B cell (primary cell): ENCODE results near the gene SLAIN2. TPM values are rescaled to one million over a fixed set of nuclear protein-coding genes. Genes with fewer than 3 reads are reported as not detected.

Source experiments
- ATAC-seq: fragments of 200-7000 bp; cut with Tn5 transposase; one replicate; pipeline ENCODE4 v1.10.0; 2021; ENCODE audit warnings: low read depth, mild to moderate bottlenecking, moderate number of reproducible peaks, moderate library complexity
- CTCF ChIA-PET: fragments of 350-600 bp; sonication (Branson Sonifier 250); formaldehyde crosslinking; loops from one replicate; lab custom pipeline; 2021; ENCODE audit warnings: antibody characterized with exemption, inconsistent platforms; lab: Charles Lee
- POLR2A ChIA-PET: fragments of 350-600 bp; sonication (Branson Sonifier 250); formaldehyde crosslinking; loops from one replicate; lab custom pipeline; 2021; ENCODE audit warnings: antibody characterized with exemption; lab: Charles Lee
- DNase-seq: peaks from one replicate; pipeline ENCODE4 v3.0.0; 2013
- H2AFZ ChIP-seq: 2 replicates; pipeline ENCODE4 v1.6.1; 2012; ENCODE audit warnings: mild to moderate bottlenecking, low read depth, low read length; ENCODE audit not compliant: insufficient read depth, poor library complexity, severe bottlenecking
- H3K27ac ChIP-seq, 2 donors: 1 replicate in 1 of 2; 2 replicates in 1 of 2; pipeline ENCODE4 v1.5.1; 2012 to 2013; ENCODE audit warnings: low read length in 2 of 2, mild to moderate bottlenecking in 2 of 2, moderate library complexity in 1 of 2
- H3K27me3 ChIP-seq, 4 experiments: fragments of 200-600 bp in 1 of 4; sonication (generic) in 1 of 4; replicated peaks in 1 of 4; 1 replicate in 2 of 4; 2 replicates in 2 of 4; pipeline versions ENCODE4 v1.6.1 to v1.7.0; 2013 to 2016; ENCODE audit warnings: low read length in 3 of 4, mild to moderate bottlenecking in 2 of 4, mixed read lengths in 1 of 4, moderate library complexity in 1 of 4; ENCODE audit not compliant: insufficient read depth in 4 of 4, control insufficient read depth in 3 of 4; ENCODE audit errors: control extremely low read depth in 1 of 4
- H3K36me3 ChIP-seq, 2 experiments: replicated peaks in 1 of 2; 1 replicate in 1 of 2; 2 replicates in 1 of 2; pipeline versions ENCODE4 v1.6.1 to v1.7.1; 2013; ENCODE audit warnings: low read length in 1 of 2; ENCODE audit not compliant: insufficient read depth in 2 of 2, control insufficient read depth in 1 of 2; ENCODE audit errors: control extremely low read depth in 1 of 2, extremely low read depth in 1 of 2
- H3K4me1 ChIP-seq, 2 donors: fragments of 200-600 bp in 1 of 2; sonication (generic) in 1 of 2; 1 replicate in 1 of 2; 2 replicates in 1 of 2; pipeline versions ENCODE4 v1.5.1 to v1.6.1; 2013 to 2017; ENCODE audit warnings: low read length in 2 of 2; ENCODE audit not compliant: control insufficient read depth in 2 of 2, insufficient read depth in 2 of 2
- H3K4me2 ChIP-seq: replicated peaks from 2 replicates; pipeline ENCODE3; 2012; ENCODE audit warnings: mild to moderate bottlenecking, low read depth, low read length; ENCODE audit not compliant: poor library complexity, severe bottlenecking
- H3K4me3 ChIP-seq, 5 experiments: fragments of 200-600 bp in 1 of 5; sonication (generic) in 1 of 5; 1 replicate in 3 of 5; 2 replicates in 2 of 5; pipeline versions ENCODE4 v1.5.1 to v1.7.0; 2011 to 2016; ENCODE audit warnings: low read length in 4 of 5, mild to moderate bottlenecking in 4 of 5, low read depth in 2 of 5, control low read depth in 1 of 5, moderate library complexity in 1 of 5; ENCODE audit not compliant: insufficient read depth in 1 of 5; ENCODE audit errors: control extremely low read depth in 1 of 5, extremely low read depth in 1 of 5
- H3K79me2 ChIP-seq: fragments of 200-600 bp; sonication (generic); one replicate; pipeline ENCODE4 v1.6.0; 2016; ENCODE audit warnings: low read length; ENCODE audit not compliant: control insufficient read depth, insufficient read depth
- H3K9ac ChIP-seq: fragments of 200-600 bp; sonication (generic); 2 replicates; pipeline ENCODE4 v1.6.1; 2017; ENCODE audit warnings: mild to moderate bottlenecking, low read length, moderate library complexity
- H3K9me3 ChIP-seq, 3 donors: one replicate each; pipeline versions ENCODE4 v1.6.1 to v1.7.1; 2013; ENCODE audit warnings: low read length in 2 of 3; ENCODE audit not compliant: control insufficient read depth in 2 of 3, insufficient read depth in 1 of 3; ENCODE audit errors: control extremely low read depth in 1 of 3
- H4K20me1 ChIP-seq: 2 replicates; pipeline ENCODE4 v1.6.0; 2012; ENCODE audit warnings: mild to moderate bottlenecking, low read length; ENCODE audit not compliant: insufficient read depth, control insufficient read depth, poor library complexity, severe bottlenecking
- H3K27ac Mint-ChIP-seq: one replicate; pipeline ENCODE4 v1.8.0; 2021; ENCODE audit warnings: mixed read lengths
- H3K27me3 Mint-ChIP-seq: one replicate; pipeline ENCODE4 v1.8.0; 2021; ENCODE audit warnings: mixed read lengths
- H3K4me1 Mint-ChIP-seq: one replicate; pipeline ENCODE4 v1.8.0; 2021; ENCODE audit warnings: mixed read lengths
- H3K4me3 Mint-ChIP-seq: one replicate; pipeline ENCODE4 v1.8.0; 2021; ENCODE audit warnings: mixed read lengths
- H3K9me3 Mint-ChIP-seq: one replicate; pipeline ENCODE4 v1.8.0; 2022; ENCODE audit warnings: mixed read lengths; ENCODE audit not compliant: insufficient read depth
- EZH2 ChIP-seq: IDR thresholded peaks from 2 replicates; pipeline ENCODE4 v1.6.1; 2012; ENCODE audit warnings: borderline replicate concordance, low read depth, mild to moderate bottlenecking, moderate library complexity, low read length; ENCODE audit not compliant: insufficient read depth, poor library complexity, severe bottlenecking
- WGBS: methylation state at CpG from one replicate; pipeline ENCODE4 v1.1.5; 2013; ENCODE audit warnings: missing lambda C conversion rate; ENCODE audit not compliant: insufficient coverage; 5-methylcytosine and 5-hydroxymethylcytosine counted together
- intact Hi-C: fragments of 100-400 bp; cut with micrococcal nuclease; formaldehyde crosslinking; loops from one replicate; pipeline ENCODE4 v1.10.0; 2022
- polyA plus RNA-seq: library from polyadenylated mRNA; depleted of rRNA; stranded (reverse); fragments of >200 nt; gene quantifications from 2 replicates; pipeline ENCODE4 v1.2.3, GENCODE V29; 2012
- total RNA-seq, 2 donors: library from RNA; stranded (reverse); fragments of 120-200 nt in 1 of 2; gene quantifications; 1 replicate in 1 of 2; 2 replicates in 1 of 2; pipeline versions ENCODE4 v1.2.3 to v1.2.4, GENCODE V29; 2013 to 2022
- TF ChIP-seq, protein P1 (sequence below): fragments of 200-600 bp; IDR thresholded peaks from one replicate; pipeline ENCODE4 v1.8.0; 2022; ENCODE audit warnings: antibody characterized with exemption, mild to moderate bottlenecking

The SLAIN2 gene
- total and polyA plus RNA-seq, 2 donors (not counting 1 experiment from before 2014, with no cell fraction given): 19.7 to 69.1 TPM

DNA sequence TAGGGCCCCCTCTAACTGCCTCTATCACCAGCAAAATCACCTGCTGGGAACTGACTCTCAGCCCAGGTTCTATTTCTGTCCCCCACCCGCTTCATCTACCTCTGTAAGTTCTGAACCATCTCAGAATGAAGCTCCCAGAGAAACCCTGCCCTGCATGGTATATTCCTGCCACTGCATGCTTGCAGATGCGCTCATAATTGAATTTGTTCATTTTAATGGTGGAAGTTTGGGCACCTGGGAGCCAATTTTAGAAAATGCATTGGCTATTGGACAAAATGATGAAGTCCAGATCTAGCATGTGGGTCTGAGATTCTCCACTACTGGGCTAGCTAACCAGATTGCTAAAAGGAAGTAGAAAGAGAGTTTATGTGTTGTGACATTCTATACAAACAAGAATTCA lies 113.3 kb downstream of the SLAIN2 start:
- DNase-seq (no peak), ATAC-seq (no peak)
- Mint-ChIP-seq H3K9me3 (peaks cover 4% of the 10 kb centered on the region), H3K27ac (no peak overlapping the region), H3K27me3 (peaks cover 26% of the 10 kb centered on the region), H3K4me3 (no peak overlapping the region), H3K4me1 (no peaks in the 10 kb centered on the region)
- TF ChIP-seq, protein P1, sequence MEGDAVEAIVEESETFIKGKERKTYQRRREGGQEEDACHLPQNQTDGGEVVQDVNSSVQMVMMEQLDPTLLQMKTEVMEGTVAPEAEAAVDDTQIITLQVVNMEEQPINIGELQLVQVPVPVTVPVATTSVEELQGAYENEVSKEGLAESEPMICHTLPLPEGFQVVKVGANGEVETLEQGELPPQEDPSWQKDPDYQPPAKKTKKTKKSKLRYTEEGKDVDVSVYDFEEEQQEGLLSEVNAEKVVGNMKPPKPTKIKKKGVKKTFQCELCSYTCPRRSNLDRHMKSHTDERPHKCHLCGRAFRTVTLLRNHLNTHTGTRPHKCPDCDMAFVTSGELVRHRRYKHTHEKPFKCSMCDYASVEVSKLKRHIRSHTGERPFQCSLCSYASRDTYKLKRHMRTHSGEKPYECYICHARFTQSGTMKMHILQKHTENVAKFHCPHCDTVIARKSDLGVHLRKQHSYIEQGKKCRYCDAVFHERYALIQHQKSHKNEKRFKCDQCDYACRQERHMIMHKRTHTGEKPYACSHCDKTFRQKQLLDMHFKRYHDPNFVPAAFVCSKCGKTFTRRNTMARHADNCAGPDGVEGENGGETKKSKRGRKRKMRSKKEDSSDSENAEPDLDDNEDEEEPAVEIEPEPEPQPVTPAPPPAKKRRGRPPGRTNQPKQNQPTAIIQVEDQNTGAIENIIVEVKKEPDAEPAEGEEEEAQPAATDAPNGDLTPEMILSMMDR: no peak
- TF ChIP-seq EZH2: no peak
- WGBS: 84% methylated on average over 2 of the region's 2 CpGs
- no peaks in the 10 kb centered on the region for H3K79me2 ChIP-seq
- H3K4me1 ChIP-seq: no peaks in the 10 kb centered on the region
- H3K9ac ChIP-seq: no peak overlapping the region
- ChIA-PET CTCF (interaction anchor here (1.5 kb wide), 1 partner anchor 9 kb away, joined by 7 read pairs; no protein-coding TSS in a partner anchor), POLR2A (no interaction called here)
- H3K27ac ChIP-seq: no peak overlapping the region
- H3K9me3 ChIP-seq: peaks cover 0 to 11% (median 0%) of the 10 kb centered on the region in 3 donors
- H3K4me2 ChIP-seq: no peak overlapping the region
- H4K20me1 ChIP-seq: no peaks in the 10 kb centered on the region
- no peak overlapping the region for H3K4me3 ChIP-seq
- H3K36me3 ChIP-seq: no peaks in the 10 kb centered on the region
- H3K27me3 ChIP-seq: peaks cover 0 to 5% (median 0%) of the 10 kb centered on the region in 4 experiments
- intact Hi-C loops: no loop called here
- H2AFZ ChIP-seq: no peak overlapping the region

DNA sequence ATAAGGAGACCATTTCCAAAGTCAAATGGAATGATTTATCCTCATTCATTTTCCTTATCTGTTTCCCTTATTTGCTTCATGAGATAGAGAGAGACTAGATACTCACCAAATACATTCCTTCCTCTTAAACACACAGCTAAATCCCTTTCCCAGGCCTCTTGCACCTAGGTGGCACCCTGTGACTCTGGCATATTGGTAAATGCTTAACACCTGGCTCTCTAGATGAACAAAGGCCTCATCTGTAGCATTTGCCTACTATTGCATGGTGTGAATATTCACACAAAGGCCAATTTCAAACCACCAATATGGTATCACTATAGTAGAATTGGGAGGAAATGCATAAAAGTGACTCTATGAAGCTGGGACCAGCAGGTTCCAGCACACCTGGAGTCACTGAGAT lies 119.7 kb downstream of the SLAIN2 start:
- DNase-seq (no peak), ATAC-seq (no peak)
- ChIA-PET POLR2A (no interaction called here), CTCF (no interaction called here)
- Histone ChIP-seq H4K20me1 (no peaks in the 10 kb centered on the region), H3K36me3 (no peaks in the 10 kb centered on the region), H3K9ac (no peak overlapping the region), H3K4me3 (no peak overlapping the region), H3K27me3 (peaks cover 0 to 3% (median 0%) of the 10 kb centered on the region in 4 experiments), H3K27ac (no peak overlapping the region), H3K4me2 (no peak overlapping the region), H3K9me3 (peaks cover 0 to 11% (median 0%) of the 10 kb centered on the region in 3 donors), H2AFZ (no peak overlapping the region), H3K79me2 (no peaks in the 10 kb centered on the region), H3K4me1 (no peaks in the 10 kb centered on the region)
- peaks cover 12% of the 10 kb centered on the region for H3K9me3 Mint-ChIP-seq
- H3K4me3 Mint-ChIP-seq: no peak overlapping the region
- no peaks in the 10 kb centered on the region for H3K4me1 Mint-ChIP-seq
- peaks cover 9% of the 10 kb centered on the region for H3K27me3 Mint-ChIP-seq
- intact Hi-C loops: no loop called here
- TF ChIP-seq, protein P1: no peak
- no peak for TF ChIP-seq EZH2
- H3K27ac Mint-ChIP-seq: no peak overlapping the region
